MG63 (cell line): ENCODE data around the gene MYZAP. TPM values are rescaled to one million over a fixed set of nuclear protein-coding genes. Genes with fewer than 3 reads are reported as not detected.
A peak's percentile ranks its signal among the peaks of the same experiment; 100 is the strongest.

Source experiments
- DNase-seq: peaks from one replicate; pipeline ENCODE4 v3.0.0-alpha.2; 2020
- H3K27me3 ChIP-seq: fragments of 250-450 bp; sonication (Bioruptor Pico); 2 replicates; pipeline ENCODE4 v1.5.1; 2020; ENCODE audit warnings: mild to moderate bottlenecking, moderate library complexity
- H3K36me3 ChIP-seq: fragments of 250-450 bp; sonication (Bioruptor Pico); 2 replicates; pipeline ENCODE4 v1.5.1; 2020; ENCODE audit warnings: mild to moderate bottlenecking, moderate library complexity
- H3K4me3 ChIP-seq: fragments of 250-450 bp; sonication (Bioruptor Pico); 2 replicates; pipeline ENCODE4 v1.5.1; 2020; ENCODE audit warnings: mild to moderate bottlenecking, moderate library complexity
- H3K9me3 ChIP-seq: fragments of 250-450 bp; sonication (Bioruptor Pico); 2 replicates; pipeline ENCODE4 v1.5.1; 2020; ENCODE audit warnings: mild to moderate bottlenecking, moderate library complexity
- total RNA-seq: library from RNA; depleted of rRNA; stranded (reverse); fragments of >200 nt; shearing (Covaris generic); gene quantifications from 2 replicates; pipeline ENCODE4 v1.2.3, GENCODE V29; 2014; ENCODE audit warnings: low replicate concordance; rRNA removed

Gene MYZAP
- total RNA-seq, 1 experiment from 2014 or later: 0.69 TPM

GRCh38 chr15:57726411-57726810 is 134.7 kb downstream of the MYZAP start:
- H3K9me3 ChIP-seq: peaks cover 6% of the 10 kb centered on the region
- H3K36me3 ChIP-seq: peaks cover 4% of the 10 kb centered on the region; the same call in 1 of the 2 replicates
- H3K27me3 ChIP-seq: no peaks in the 10 kb centered on the region
- H3K4me3 ChIP-seq: no peak overlapping the region
- no peak for DNase-seq

- no peaks in the 10 kb centered on the region for H3K27me3 ChIP-seq
- DNase-seq: peak; percentile 58
- H3K36me3 ChIP-seq: peaks cover 4% of the 10 kb centered on the region; the same call in 1 of the 2 replicates
- H3K4me3 ChIP-seq: no peak overlapping the region
- H3K9me3 ChIP-seq: peaks cover 6% of the 10 kb centered on the region
Measured at GRCh38 chr15:57727031-57727430, 135.3 kb downstream of the MYZAP start.

- Histone ChIP-seq H3K9me3 (peaks cover 6% of the 10 kb centered on the region), H3K27me3 (no peaks in the 10 kb centered on the region), H3K36me3 (peaks cover 4% of the 10 kb centered on the region; the same call in 1 of the 2 replicates), H3K4me3 (no peak overlapping the region)
- DNase-seq: no peak
Measured at GRCh38 chr15:57728436-57728835, 136.7 kb downstream of the MYZAP start.

GRCh38 chr15:57730876-57731275 is 139.2 kb downstream of the MYZAP start:
- H3K9me3 ChIP-seq: no peaks in the 10 kb centered on the region

GRCh38 chr15:57731530-57732103 is 139.9 kb downstream of the MYZAP start:
- Histone ChIP-seq H3K4me3 (no peak overlapping the region), H3K27me3 (no peaks in the 10 kb centered on the region), H3K36me3 (no peaks in the 10 kb centered on the region), H3K9me3 (no peaks in the 10 kb centered on the region)
- DNase-seq: no peak

More at GRCh38 chr15:57730876-57731275, 139.2 kb downstream of the MYZAP start:
- Histone ChIP-seq H3K27me3 (no peaks in the 10 kb centered on the region), H3K36me3 (no peaks in the 10 kb centered on the region), H3K4me3 (no peak overlapping the region)
- DNase-seq: no peak

GRCh38 chr15:57732526-57733331 is 141.0 kb downstream of the MYZAP start:
- H3K4me3 ChIP-seq: no peak overlapping the region
- H3K27me3 ChIP-seq: no peaks in the 10 kb centered on the region
- peak; percentile 44 for DNase-seq
- no peaks in the 10 kb centered on the region for H3K36me3 ChIP-seq
- no peaks in the 10 kb centered on the region; the same call in 1 of the 2 replicates for H3K9me3 ChIP-seq

GRCh38 chr15:57734860-57735259 is 143.2 kb downstream of the MYZAP start:
- H3K36me3 ChIP-seq: no peaks in the 10 kb centered on the region
- no peaks in the 10 kb centered on the region for H3K27me3 ChIP-seq
- H3K4me3 ChIP-seq: no peak overlapping the region
- no peaks in the 10 kb centered on the region; the same call in 1 of the 2 replicates for H3K9me3 ChIP-seq
- no peak for DNase-seq

Other genes starting within 250 kb of the MYZAP start
- 0.03 TPM in 1 of 2 replicates, not detected in the other for gene CGNL1, start 215.4 kb upstream of the MYZAP start, total RNA-seq
- gene POLR2M, start 114.8 kb downstream of the MYZAP start, total RNA-seq: 36.5 and 581 TPM in 2 replicates